ENCODE data around the gene PBRM1.
"Not testable (repeated sequence)": the region's sequence is repeated elsewhere in the genome, so short reads cannot be mapped to it uniquely, and the experiment has no call there.

PBRM1 gene

GRCh38 chr3:52703341-52703740 is 17.6 kb upstream of the PBRM1 start:
- no peak for DNase-seq

- DNase-seq = no peak
Observed at GRCh38 chr3:52697632-52697965, 11.9 kb upstream of the PBRM1 start.

- DNase-seq = no peak
Observed at GRCh38 chr3:52696830-52697631, 11.3 kb upstream of the PBRM1 start.

GRCh38 chr3:52695798-52696671 is 10.3 kb upstream of the PBRM1 start:
- no peak for DNase-seq

- DNase-seq = no peak
Observed at GRCh38 chr3:52694528-52695189, 8.9 kb upstream of the PBRM1 start.

GRCh38 chr3:52693071-52693470 is 7.4 kb upstream of the PBRM1 start:
- no peak for DNase-seq

- no peak for DNase-seq
Observed at GRCh38 chr3:52690560-52690959, 4.8 kb upstream of the PBRM1 start.

GRCh38 chr3:52689151-52689550 is 3.4 kb upstream of the PBRM1 start:
- no peak for DNase-seq

- DNase-seq = no peak
Observed at GRCh38 chr3:52688266-52688665, 2.6 kb upstream of the PBRM1 start.

- DNase-seq = peak; percentile 88
Observed at GRCh38 chr3:52685285-52685708, 416 bp downstream of the PBRM1 start.

GRCh38 chr3:52684184-52684583 is 1.5 kb downstream of the PBRM1 start:
- DNase-seq = no peak

- DNase-seq = no peak
Observed at GRCh38 chr3:52683611-52684010, 2.1 kb downstream of the PBRM1 start.

GRCh38 chr3:52682016-52682415 is 3.7 kb downstream of the PBRM1 start:
- peak; percentile 56 for DNase-seq

GRCh38 chr3:52681596-52681995 is 4.1 kb downstream of the PBRM1 start:
- DNase-seq = no peak

GRCh38 chr3:52679811-52680210 is 5.9 kb downstream of the PBRM1 start:
- DNase-seq = no peak

GRCh38 chr3:52679199-52679538 is 6.5 kb downstream of the PBRM1 start:
- DNase-seq = no peak

- DNase-seq = no peak
Observed at GRCh38 chr3:52678265-52679198, 7.2 kb downstream of the PBRM1 start.

GRCh38 chr3:52676201-52676600 is 9.5 kb downstream of the PBRM1 start:
- not testable (repeated sequence) for DNase-seq

GRCh38 chr3:52671676-52672075 is 14.0 kb downstream of the PBRM1 start:
- DNase-seq = no peak

GRCh38 chr3:52670621-52671521 is 14.8 kb downstream of the PBRM1 start:
- peak; percentile 75 for DNase-seq

GRCh38 chr3:52663098-52663497 is 22.6 kb downstream of the PBRM1 start:
- DNase-seq = no peak

Data from islet precursor cell (in vitro differentiated cells).